ENCODE data around the gene TP63.

The TP63 gene

DNA sequence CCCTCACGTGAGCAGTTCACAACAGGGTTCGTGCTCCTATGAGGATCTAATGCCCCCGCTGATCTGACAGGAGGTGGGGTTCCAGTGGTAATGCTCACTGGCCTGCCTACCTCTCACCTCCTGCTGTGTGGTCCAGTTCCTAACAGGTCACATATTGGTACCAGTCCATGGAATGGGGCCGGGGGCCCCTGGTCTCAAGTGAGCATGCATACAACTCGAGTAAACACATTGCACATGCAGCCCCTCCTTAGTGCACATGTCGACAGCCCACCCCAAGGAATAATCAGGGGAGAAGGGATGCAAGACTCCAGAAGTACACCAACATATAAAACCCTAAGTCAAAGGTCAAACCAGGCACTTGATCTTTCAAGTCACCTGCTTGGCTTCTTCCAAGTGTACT is 127.0 kb downstream of the TP63 start:
- H3K36me3 ChIP-seq (ENCODE audit: control insufficient read depth, insufficient read depth, low read length): no peaks in the 10 kb centered on the region
- WGBS, 2 experiments: 90 to 93% methylated on average over 6 of the region's 6 CpGs
- no peaks in the 10 kb centered on the region for H3K4me1 ChIP-seq (ENCODE audit: control insufficient read depth, insufficient read depth, low read length)
- H3K9me3 ChIP-seq (ENCODE audit: control insufficient read depth, low read length): no peaks in the 10 kb centered on the region
- no peak overlapping the region for H3K4me3 ChIP-seq (ENCODE audit: insufficient read depth, low read depth, low read length)
- H3K27ac ChIP-seq (ENCODE audit: insufficient read depth, low read depth, low read length, poor library complexity, severe bottlenecking): no peak overlapping the region
- H3K27me3 ChIP-seq (ENCODE audit: control insufficient read depth, insufficient read depth, low read length, poor library complexity, severe bottlenecking): no peaks in the 10 kb centered on the region

DNA sequence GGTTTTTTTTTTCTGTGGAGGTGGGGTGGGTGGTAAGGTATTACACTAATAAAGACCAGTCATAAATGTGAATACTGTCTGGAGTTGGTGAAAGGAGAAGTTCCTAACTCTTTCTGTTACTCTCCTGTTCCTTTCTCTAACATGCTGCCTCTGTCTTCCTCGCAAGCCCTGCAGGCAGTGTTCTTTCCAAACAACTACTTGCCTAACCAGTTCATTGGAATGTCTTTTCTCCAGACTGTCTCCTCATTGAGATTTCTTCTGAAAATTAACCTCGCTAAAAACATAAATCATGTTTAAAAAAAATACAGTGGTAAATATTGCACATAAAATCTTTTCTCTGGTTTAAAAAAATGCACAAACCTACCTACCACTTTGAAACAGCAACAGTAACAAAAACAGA is 135.2 kb downstream of the TP63 start:
- no peaks in the 10 kb centered on the region for H3K27me3 ChIP-seq (ENCODE audit: control insufficient read depth, insufficient read depth, low read length, poor library complexity, severe bottlenecking)
- WGBS, 2 experiments: 75 to 84% methylated on average over 1 to 2 of the region's 2 CpGs
- H3K9me3 ChIP-seq (ENCODE audit: control insufficient read depth, low read length): no peaks in the 10 kb centered on the region
- H3K4me3 ChIP-seq (ENCODE audit: insufficient read depth, low read depth, low read length): no peak overlapping the region
- no peak overlapping the region for H3K27ac ChIP-seq (ENCODE audit: insufficient read depth, low read depth, low read length, poor library complexity, severe bottlenecking)
- no peaks in the 10 kb centered on the region for H3K4me1 ChIP-seq (ENCODE audit: control insufficient read depth, insufficient read depth, low read length)
- H3K36me3 ChIP-seq (ENCODE audit: control insufficient read depth, insufficient read depth, low read length): no peaks in the 10 kb centered on the region

DNA sequence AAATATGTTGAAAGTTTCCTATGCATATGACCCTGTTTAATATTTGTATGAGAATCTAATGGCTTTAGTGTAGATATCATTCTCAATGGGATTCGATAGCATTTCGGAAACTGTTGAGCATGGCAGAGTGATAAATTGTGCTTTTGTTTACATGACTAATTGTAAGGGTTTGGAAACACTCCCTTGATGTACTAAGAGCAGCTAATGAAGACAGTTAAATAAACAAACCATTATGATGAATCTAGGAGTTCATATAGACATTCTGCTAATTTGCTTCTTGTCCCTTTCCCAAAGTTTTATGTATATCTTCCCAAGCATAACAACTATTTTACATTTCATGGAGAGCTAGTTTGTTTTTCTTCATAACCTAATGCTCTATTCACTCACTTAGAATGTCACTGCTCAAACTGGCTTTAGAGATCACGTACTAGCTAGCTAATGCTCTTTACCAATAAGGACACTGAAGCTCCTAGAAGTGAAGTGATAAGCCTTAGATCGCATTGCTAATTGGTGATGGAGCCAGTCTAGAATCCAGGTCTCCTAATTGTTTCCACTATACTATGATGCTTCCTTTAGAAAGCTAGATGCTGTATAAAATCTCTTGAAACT is 140.8 kb downstream of the TP63 start:
- WGBS, 2 experiments: 88 to 97% methylated on average over 4 of the region's 4 CpGs
- H3K27ac ChIP-seq (ENCODE audit: insufficient read depth, low read depth, low read length, poor library complexity, severe bottlenecking): no peak overlapping the region

DNA sequence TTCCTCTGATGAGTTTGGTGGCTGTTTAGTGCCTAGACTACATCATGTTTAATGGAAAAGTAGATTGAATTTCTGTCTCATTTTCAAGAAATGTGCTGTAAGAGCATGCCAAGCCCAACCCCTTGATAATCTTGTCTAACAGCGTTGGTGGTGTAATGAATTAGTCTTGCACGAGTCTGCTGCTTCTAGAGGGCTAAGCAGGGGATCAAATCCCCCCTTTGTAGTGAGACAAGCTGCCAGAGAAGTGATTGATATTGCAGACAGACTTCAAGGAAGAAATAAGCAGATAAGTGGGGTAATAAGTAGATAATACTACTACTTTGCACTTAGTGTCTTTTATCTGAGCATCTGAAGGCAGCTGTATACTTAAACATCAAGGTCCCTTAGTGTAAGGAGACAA is 141.4 kb downstream of the TP63 start:
- Histone ChIP-seq H3K36me3 (ENCODE audit: control insufficient read depth, insufficient read depth, low read length) (no peaks in the 10 kb centered on the region), H3K27me3 (ENCODE audit: control insufficient read depth, insufficient read depth, low read length, poor library complexity, severe bottlenecking) (peaks cover 57% of the 10 kb centered on the region), H3K4me1 (ENCODE audit: control insufficient read depth, insufficient read depth, low read length) (peaks cover 6% of the 10 kb centered on the region), H3K4me3 (ENCODE audit: insufficient read depth, low read depth, low read length) (no peak overlapping the region), H3K27ac (ENCODE audit: insufficient read depth, low read depth, low read length, poor library complexity, severe bottlenecking) (no peak overlapping the region), H3K9me3 (ENCODE audit: control insufficient read depth, low read length) (no peaks in the 10 kb centered on the region)
- 62 to 66% methylated on average over 2 of the region's 2 CpGs for WGBS, 2 experiments

More for the DNA sequence above, 140.8 kb downstream of the TP63 start:
- Histone ChIP-seq H3K36me3 (ENCODE audit: control insufficient read depth, insufficient read depth, low read length) (no peaks in the 10 kb centered on the region), H3K27me3 (ENCODE audit: control insufficient read depth, insufficient read depth, low read length, poor library complexity, severe bottlenecking) (peaks cover 51% of the 10 kb centered on the region), H3K4me3 (ENCODE audit: insufficient read depth, low read depth, low read length) (no peak overlapping the region), H3K4me1 (ENCODE audit: control insufficient read depth, insufficient read depth, low read length) (peaks cover 6% of the 10 kb centered on the region), H3K9me3 (ENCODE audit: control insufficient read depth, low read length) (no peaks in the 10 kb centered on the region)

DNA sequence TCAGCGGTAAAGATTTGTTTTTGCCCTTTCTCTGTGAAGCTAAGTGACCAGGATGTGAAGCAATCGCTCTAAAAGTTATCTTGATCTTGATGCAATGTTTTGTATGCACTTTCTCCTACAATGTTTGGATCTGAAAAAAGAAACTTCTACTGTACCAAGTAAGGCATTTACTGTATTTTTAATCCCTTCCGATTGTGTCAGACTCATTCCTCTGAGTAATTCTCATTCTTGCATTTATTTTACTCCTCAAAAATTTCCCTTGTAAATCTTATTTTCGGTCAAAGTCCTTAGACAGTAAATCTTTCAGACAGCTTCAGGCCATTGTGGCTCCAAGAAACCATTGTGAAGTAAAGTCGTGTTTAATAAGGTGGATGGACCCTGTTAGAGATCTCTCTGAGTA is 141.9 kb downstream of the TP63 start:
- Histone ChIP-seq H3K27me3 (ENCODE audit: control insufficient read depth, insufficient read depth, low read length, poor library complexity, severe bottlenecking) (peaks cover 61% of the 10 kb centered on the region), H3K9me3 (ENCODE audit: control insufficient read depth, low read length) (no peaks in the 10 kb centered on the region), H3K27ac (ENCODE audit: insufficient read depth, low read depth, low read length, poor library complexity, severe bottlenecking) (no peak overlapping the region), H3K4me3 (ENCODE audit: insufficient read depth, low read depth, low read length) (no peak overlapping the region), H3K36me3 (ENCODE audit: control insufficient read depth, insufficient read depth, low read length) (no peaks in the 10 kb centered on the region), H3K4me1 (ENCODE audit: control insufficient read depth, insufficient read depth, low read length) (peaks cover 6% of the 10 kb centered on the region)
- WGBS, 2 experiments: 86 to 92% methylated on average over 5 of the region's 5 CpGs

DNA sequence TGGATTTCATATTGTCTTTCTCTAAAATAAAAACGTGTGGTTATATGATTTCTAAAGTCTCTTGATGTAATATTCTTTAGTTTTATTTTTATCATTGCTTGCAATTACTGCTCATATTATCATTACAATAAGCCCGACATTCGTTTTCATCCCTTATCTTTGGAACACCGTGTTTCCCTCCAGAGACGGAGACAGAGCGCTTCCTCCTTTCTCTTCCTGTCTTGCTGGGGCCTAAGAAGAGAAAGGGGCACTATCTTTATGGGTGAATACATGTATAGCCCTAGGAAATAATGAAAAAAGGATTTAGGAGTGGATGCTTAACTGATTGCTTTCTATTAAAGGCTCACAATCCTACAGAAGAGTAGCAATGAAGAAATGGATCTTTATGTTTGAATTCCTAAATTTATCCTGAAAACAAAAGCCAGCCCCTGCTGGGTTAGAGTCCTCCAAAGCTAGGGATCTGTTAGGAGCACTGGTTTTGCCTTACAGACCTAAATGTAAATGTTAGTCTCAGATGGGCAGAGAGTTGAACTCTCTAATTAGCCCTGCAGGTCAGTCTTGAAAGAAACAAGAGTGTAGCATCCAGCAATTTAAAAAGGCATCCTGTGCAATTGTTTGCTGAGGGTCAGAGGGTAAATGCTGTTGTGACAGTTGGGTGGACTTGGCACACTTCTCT is 145.1 kb downstream of the TP63 start:
- peaks cover 90% of the 10 kb centered on the region for H3K27me3 ChIP-seq (ENCODE audit: control insufficient read depth, insufficient read depth, low read length, poor library complexity, severe bottlenecking)
- no peaks in the 10 kb centered on the region for H3K9me3 ChIP-seq (ENCODE audit: control insufficient read depth, low read length)
- 3 to 15% methylated on average over 5 to 6 of the region's 6 CpGs for WGBS, 2 experiments

DNA sequence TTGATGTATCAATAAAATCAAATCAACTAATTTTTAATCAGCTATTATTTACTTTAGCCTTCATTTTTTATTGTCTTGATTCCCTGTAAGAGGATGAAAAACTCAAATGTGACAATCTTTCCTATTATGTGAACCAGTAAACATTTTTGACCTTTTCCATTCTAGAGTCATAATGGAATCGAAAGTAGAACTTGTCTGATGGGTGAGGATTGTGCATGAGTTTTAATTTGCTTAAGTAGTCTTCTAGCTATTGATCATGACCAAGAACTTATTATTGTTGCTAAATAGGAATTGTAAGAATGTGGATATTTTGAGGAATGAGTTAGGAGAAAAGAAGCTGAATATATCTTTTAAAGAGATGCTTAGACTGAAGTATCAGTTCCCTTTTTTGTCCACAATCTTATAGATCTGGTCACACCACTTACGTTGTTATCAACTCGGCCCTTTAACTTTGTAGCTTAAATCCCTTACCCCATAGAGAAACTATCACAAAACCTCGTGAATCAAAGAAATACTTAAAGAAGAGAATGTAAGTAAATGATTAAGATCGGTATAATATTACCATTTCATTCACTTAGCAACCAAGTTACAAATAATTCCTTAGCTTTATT is 147.3 kb downstream of the TP63 start:
- Histone ChIP-seq H3K36me3 (ENCODE audit: control insufficient read depth, insufficient read depth, low read length) (no peaks in the 10 kb centered on the region), H3K27me3 (ENCODE audit: control insufficient read depth, insufficient read depth, low read length, poor library complexity, severe bottlenecking) (peaks cover 83% of the 10 kb centered on the region), H3K4me1 (ENCODE audit: control insufficient read depth, insufficient read depth, low read length) (peaks cover 3% of the 10 kb centered on the region), H3K9me3 (ENCODE audit: control insufficient read depth, low read length) (no peaks in the 10 kb centered on the region), H3K4me3 (ENCODE audit: insufficient read depth, low read depth, low read length) (no peak overlapping the region), H3K27ac (ENCODE audit: insufficient read depth, low read depth, low read length, poor library complexity, severe bottlenecking) (no peak overlapping the region)
- WGBS, 2 experiments: 90 to 91% methylated on average over 3 of the region's 5 CpGs

More for the DNA sequence above, 145.1 kb downstream of the TP63 start:
- Histone ChIP-seq H3K4me1 (ENCODE audit: control insufficient read depth, insufficient read depth, low read length) (peaks cover 6% of the 10 kb centered on the region), H3K36me3 (ENCODE audit: control insufficient read depth, insufficient read depth, low read length) (no peaks in the 10 kb centered on the region), H3K27ac (ENCODE audit: insufficient read depth, low read depth, low read length, poor library complexity, severe bottlenecking) (no peak overlapping the region), H3K4me3 (ENCODE audit: insufficient read depth, low read depth, low read length) (no peak overlapping the region)

DNA sequence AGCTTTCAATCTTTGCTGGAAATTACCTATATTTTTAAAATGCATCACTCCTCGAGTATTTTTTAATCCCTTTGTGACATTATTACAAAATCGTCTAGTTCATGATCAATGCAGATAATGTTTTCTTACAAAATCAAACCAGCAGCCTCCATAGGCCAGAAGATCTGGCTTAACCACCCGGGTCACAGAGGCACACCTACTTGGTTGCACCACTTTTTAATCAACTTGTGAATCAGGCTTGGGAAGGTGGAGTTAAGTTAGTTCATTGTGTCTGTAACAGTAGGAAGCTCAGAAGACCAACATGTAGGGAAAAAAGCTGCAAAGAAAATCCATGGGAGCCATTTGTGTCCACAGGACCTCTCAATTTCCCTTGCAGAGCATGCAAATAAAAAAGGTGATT is 148.0 kb downstream of the TP63 start:
- H3K4me3 ChIP-seq (ENCODE audit: insufficient read depth, low read depth, low read length): no peak overlapping the region
- 90 to 92% methylated on average over 3 of the region's 3 CpGs for WGBS, 2 experiments
- no peaks in the 10 kb centered on the region for H3K36me3 ChIP-seq (ENCODE audit: control insufficient read depth, insufficient read depth, low read length)
- H3K27ac ChIP-seq (ENCODE audit: insufficient read depth, low read depth, low read length, poor library complexity, severe bottlenecking): no peak overlapping the region
- peaks cover 77% of the 10 kb centered on the region for H3K27me3 ChIP-seq (ENCODE audit: control insufficient read depth, insufficient read depth, low read length, poor library complexity, severe bottlenecking)
- H3K9me3 ChIP-seq (ENCODE audit: control insufficient read depth, low read length): no peaks in the 10 kb centered on the region
- peaks cover 3% of the 10 kb centered on the region for H3K4me1 ChIP-seq (ENCODE audit: control insufficient read depth, insufficient read depth, low read length)

DNA sequence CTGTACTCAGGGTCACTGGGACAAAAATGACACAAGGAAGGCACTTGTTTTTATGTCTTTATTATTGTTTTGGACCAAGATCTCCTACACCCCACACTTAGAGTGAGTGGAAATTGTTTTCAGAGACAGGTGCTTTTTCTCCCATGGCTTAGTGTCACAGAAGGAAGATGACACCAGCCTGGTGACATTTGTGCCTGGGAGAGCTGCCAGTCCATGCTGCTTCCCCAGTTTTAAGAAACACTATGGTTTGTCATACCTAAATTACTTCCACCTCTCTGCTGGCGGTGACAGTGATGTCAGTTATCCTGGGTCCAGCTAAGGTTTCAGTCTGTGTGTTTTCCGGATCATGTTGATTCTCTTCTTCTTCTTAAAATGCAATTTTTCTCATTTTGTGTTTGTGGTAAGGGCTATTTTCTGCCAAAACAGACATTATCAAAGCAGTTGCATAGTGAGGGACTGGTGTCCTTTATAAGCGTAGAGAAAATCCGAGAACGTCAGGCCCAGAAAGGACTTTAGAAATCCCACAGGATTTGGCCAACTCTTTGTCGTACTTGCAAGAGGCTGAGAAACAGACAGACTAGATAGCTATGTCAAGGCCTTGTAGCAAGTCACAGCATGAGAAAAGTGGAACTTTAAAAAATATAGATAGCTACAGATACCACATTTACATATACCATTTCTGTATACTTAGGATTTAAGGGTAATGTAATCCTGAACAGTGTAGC is 149.5 kb downstream of the TP63 start:
- Histone ChIP-seq H3K4me3 (ENCODE audit: insufficient read depth, low read depth, low read length) (no peak overlapping the region), H3K27ac (ENCODE audit: insufficient read depth, low read depth, low read length, poor library complexity, severe bottlenecking) (no peak overlapping the region), H3K4me1 (ENCODE audit: control insufficient read depth, insufficient read depth, low read length) (peaks cover 3% of the 10 kb centered on the region), H3K27me3 (ENCODE audit: control insufficient read depth, insufficient read depth, low read length, poor library complexity, severe bottlenecking) (peaks cover 62% of the 10 kb centered on the region), H3K9me3 (ENCODE audit: control insufficient read depth, low read length) (no peaks in the 10 kb centered on the region), H3K36me3 (ENCODE audit: control insufficient read depth, insufficient read depth, low read length) (no peaks in the 10 kb centered on the region)
- 83 to 85% methylated on average over 6 of the region's 6 CpGs for WGBS, 2 experiments

DNA sequence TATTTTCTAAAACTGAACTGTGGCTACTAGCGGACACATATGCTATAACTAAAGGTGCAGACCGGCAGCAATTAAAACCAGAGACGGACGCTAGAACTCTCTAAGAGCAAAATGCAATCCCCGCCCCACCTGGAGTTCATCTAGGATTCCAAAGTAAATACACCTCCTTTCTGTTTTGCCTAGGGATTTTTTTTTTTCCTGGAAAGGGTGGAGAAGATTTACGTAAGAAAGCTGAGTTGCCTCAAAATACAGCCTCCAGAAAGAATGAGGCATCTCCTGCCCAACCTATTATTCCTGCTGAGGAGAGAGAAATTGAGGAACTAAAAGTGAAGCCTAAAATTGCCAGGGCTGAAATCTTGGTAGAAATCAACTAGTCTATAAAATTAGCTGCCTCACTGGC is 150.2 kb downstream of the TP63 start:
- peaks cover 2% of the 10 kb centered on the region for H3K4me1 ChIP-seq (ENCODE audit: control insufficient read depth, insufficient read depth, low read length)
- no peaks in the 10 kb centered on the region for H3K9me3 ChIP-seq (ENCODE audit: control insufficient read depth, low read length)
- no peak overlapping the region for H3K27ac ChIP-seq (ENCODE audit: insufficient read depth, low read depth, low read length, poor library complexity, severe bottlenecking)
- 80% methylated on average over 5 to 6 of the region's 6 CpGs for WGBS, 2 experiments
- no peaks in the 10 kb centered on the region for H3K36me3 ChIP-seq (ENCODE audit: control insufficient read depth, insufficient read depth, low read length)
- peaks cover 55% of the 10 kb centered on the region for H3K27me3 ChIP-seq (ENCODE audit: control insufficient read depth, insufficient read depth, low read length, poor library complexity, severe bottlenecking)
- no peak overlapping the region for H3K4me3 ChIP-seq (ENCODE audit: insufficient read depth, low read depth, low read length)

All from ectodermal cell (in vitro differentiated cells).